Body of pancreas (tissue), 4 donors: ENCODE results near the gene MASP1.

Experiments
- POLR2A ChIP-seq, 3 donors: fragments of 450-650 bp; IDR thresholded peaks; one replicate each; pipeline ENCODE4 v1.6.1; 2016; ENCODE audit warnings: antibody characterized with exemption in 3 of 3, mild to moderate bottlenecking in 2 of 3
- TF ChIP-seq, protein P1 (sequence below), 7 experiments: fragments of 450-650 bp in 4 of 7; fragments of 200-600 bp in 3 of 7; sonication (generic) in 3 of 7; IDR thresholded peaks; one replicate each; pipeline ENCODE4 v1.5.1; 2016 to 2019; ENCODE audit warnings: antibody characterized with exemption in 7 of 7

DNA sequence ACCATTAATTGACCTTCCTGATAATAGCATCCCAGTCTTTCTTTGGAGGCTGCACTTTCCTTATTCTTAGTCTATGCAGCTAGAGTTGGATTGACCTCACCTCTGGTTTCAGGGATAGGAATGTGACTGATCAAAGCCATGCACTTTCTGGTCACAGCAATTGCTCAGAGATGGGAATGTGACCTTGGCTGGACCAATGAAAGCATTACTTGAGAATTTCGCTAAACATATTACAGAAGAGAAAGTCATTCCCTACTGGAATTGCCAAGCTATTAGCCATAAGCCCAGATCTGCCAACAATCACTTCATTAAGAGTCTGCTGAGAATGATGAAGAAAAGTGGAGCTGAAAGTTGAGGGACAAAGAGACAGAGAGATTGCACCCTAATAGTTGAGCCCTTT lies 61.5 kb downstream of the MASP1 start:
- TF ChIP-seq, protein P1, sequence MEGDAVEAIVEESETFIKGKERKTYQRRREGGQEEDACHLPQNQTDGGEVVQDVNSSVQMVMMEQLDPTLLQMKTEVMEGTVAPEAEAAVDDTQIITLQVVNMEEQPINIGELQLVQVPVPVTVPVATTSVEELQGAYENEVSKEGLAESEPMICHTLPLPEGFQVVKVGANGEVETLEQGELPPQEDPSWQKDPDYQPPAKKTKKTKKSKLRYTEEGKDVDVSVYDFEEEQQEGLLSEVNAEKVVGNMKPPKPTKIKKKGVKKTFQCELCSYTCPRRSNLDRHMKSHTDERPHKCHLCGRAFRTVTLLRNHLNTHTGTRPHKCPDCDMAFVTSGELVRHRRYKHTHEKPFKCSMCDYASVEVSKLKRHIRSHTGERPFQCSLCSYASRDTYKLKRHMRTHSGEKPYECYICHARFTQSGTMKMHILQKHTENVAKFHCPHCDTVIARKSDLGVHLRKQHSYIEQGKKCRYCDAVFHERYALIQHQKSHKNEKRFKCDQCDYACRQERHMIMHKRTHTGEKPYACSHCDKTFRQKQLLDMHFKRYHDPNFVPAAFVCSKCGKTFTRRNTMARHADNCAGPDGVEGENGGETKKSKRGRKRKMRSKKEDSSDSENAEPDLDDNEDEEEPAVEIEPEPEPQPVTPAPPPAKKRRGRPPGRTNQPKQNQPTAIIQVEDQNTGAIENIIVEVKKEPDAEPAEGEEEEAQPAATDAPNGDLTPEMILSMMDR (IDR thresholded peaks at IDR 0.05): no peak
- TF ChIP-seq POLR2A (IDR thresholded peaks at IDR 0.05): no peak
